Keratinocyte (primary cell): ENCODE data around the gene DCAF4.
"Not testable (repeated sequence)": the region's sequence is repeated elsewhere in the genome, so short reads cannot be mapped to it uniquely, and the experiment has no call there.

Experiments
- EZH2 ChIP-seq: IDR thresholded peaks from one replicate; pipeline ENCODE4 v1.6.1; 2012; ENCODE audit warnings: inconsistent platforms, mild to moderate bottlenecking, low read length, moderate library complexity
- TF ChIP-seq, protein P1 (sequence below), 3 experiments: IDR thresholded peaks in 1 of 3; conservative IDR thresholded peaks in 1 of 3; optimal IDR thresholded peaks in 1 of 3; 2 replicates in 2 of 3; 3 replicates in 1 of 3; pipeline versions ENCODE3 to v1.5.1; 2011; ENCODE audit warnings: low read length in 3 of 3, mild to moderate bottlenecking in 3 of 3, moderate library complexity in 2 of 3, control low read depth in 1 of 3, inconsistent platforms in 1 of 3; ENCODE audit not compliant: insufficient read depth in 2 of 3; ENCODE audit errors: extremely low read depth in 1 of 3

DNA sequence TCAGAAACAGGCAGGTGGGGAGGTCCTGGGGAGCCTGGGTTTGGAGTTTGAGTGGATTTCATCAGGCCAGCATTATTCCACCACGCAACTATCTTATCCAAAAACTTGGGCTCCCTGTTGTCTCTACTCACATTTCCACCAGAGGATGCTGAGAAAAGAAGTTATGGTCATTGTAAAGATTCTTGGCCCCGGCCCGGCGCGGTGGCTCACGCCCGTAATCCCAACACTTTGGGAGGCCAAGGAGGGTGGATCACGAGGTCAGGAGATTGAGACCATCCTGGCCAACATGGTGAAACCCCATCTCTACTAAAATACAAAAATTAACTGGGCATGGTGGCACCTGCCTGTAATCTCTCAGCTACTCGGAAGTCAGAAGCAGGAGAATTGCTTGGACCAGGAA is 30.5 kb downstream of the DCAF4 start:
- not testable (repeated sequence) for TF ChIP-seq EZH2
- TF ChIP-seq, protein P1, sequence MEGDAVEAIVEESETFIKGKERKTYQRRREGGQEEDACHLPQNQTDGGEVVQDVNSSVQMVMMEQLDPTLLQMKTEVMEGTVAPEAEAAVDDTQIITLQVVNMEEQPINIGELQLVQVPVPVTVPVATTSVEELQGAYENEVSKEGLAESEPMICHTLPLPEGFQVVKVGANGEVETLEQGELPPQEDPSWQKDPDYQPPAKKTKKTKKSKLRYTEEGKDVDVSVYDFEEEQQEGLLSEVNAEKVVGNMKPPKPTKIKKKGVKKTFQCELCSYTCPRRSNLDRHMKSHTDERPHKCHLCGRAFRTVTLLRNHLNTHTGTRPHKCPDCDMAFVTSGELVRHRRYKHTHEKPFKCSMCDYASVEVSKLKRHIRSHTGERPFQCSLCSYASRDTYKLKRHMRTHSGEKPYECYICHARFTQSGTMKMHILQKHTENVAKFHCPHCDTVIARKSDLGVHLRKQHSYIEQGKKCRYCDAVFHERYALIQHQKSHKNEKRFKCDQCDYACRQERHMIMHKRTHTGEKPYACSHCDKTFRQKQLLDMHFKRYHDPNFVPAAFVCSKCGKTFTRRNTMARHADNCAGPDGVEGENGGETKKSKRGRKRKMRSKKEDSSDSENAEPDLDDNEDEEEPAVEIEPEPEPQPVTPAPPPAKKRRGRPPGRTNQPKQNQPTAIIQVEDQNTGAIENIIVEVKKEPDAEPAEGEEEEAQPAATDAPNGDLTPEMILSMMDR (optimal IDR thresholded peaks at IDR 0.05 in 1 of 3, IDR thresholded peaks at IDR 0.05 in 1 of 3, conservative IDR thresholded peaks at IDR 0.05 in 1 of 3; ENCODE audit: extremely low read depth in 1 of 3, insufficient read depth in 2 of 3, low read length in 3 of 3) = not testable (repeated sequence)
